ENCODE data around the gene SLC15A3. TPM values are rescaled to one million over a fixed set of nuclear protein-coding genes. Genes with fewer than 3 reads are reported as not detected.

The SLC15A3 gene
- total RNA-seq, 4 donors from 2014 or later = 6.3 to 16.5 (median 8.9) TPM

DNA sequence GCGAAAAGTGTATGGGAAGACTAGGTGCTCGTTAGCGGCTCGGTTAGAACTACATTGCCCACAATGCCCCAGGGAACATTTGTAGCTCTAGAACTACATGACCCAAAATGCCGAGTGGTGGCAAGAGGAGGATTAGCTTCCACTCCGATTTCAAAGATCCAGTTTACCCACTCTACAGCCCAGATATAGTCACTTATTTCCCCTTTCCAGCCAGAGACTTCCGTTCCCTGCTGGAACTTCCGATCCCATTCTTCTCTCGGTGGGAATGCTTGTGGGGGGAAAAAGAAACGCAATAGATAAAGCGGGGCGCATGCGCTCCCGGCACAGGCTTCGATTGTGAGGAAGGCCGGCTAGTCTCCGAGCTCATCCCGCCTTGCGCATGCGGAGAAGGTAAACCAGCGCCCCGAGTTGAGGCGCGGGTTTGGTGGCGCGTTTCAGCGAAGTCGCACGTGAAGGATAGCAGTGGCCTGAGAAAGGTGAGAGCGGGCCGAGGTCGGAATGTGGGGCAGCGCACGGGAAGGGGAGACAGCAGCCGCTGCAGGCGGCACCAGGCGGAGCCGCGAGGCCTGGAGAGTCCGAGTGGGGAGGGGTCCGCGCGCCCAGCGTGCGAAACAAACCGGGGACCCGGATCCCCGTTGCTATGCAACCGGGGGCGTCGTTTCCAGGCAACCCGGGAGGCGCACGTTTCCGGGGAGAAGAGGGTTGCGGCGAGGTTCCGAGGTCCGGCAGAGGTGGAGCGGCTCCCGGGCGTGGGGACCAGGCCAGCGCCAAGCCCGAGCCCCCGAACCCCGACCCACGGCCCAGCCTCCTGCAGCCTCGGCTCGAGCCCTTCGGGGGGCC lies 38.0 kb downstream of the SLC15A3 start, which contains the start of gene TMEM109:
TMEM109 (plus strand) TSS at position 366 of the 840 bp plus-strand sequence. CDS start 5,536 bp downstream, outside the sequence.
- intact Hi-C loops (cut with DNase I) = loop anchor here (10.0 kb wide), 1 partner anchor 251 kb away; the partner anchor contains the start of gene VPS37C
- H3K4me1 ChIP-seq = peaks cover 24 to 41% of the 10 kb centered on the region in 2 donors
- H3K4me3 ChIP-seq (replicated peaks in 1 of 3) = peak within 1 kb of the TSS; percentile 11 to 82 (median 21)
- H3K27ac ChIP-seq = peak within 1 kb of the TSS; percentile 73 to 93 (median 86)
- no peaks in the 10 kb centered on the region for H3K27me3 ChIP-seq
- DNase-seq = peak; percentile 86 to 87
- TF ChIP-seq POLR2A (IDR thresholded peaks at IDR 0.05) (peak in 1 of 2 donors; percentile 74), CTCF (IDR thresholded peaks at IDR 0.05) (peak in 2 of 6 experiments; percentile 9 to 34)
- WGBS, 2 donors = 0 to 1% methylated on average over 33 to 43 of the region's 70 CpGs
- H3K36me3 ChIP-seq = no peaks in the 10 kb centered on the region
- H3K9me3 ChIP-seq = no peaks in the 10 kb centered on the region

DNA sequence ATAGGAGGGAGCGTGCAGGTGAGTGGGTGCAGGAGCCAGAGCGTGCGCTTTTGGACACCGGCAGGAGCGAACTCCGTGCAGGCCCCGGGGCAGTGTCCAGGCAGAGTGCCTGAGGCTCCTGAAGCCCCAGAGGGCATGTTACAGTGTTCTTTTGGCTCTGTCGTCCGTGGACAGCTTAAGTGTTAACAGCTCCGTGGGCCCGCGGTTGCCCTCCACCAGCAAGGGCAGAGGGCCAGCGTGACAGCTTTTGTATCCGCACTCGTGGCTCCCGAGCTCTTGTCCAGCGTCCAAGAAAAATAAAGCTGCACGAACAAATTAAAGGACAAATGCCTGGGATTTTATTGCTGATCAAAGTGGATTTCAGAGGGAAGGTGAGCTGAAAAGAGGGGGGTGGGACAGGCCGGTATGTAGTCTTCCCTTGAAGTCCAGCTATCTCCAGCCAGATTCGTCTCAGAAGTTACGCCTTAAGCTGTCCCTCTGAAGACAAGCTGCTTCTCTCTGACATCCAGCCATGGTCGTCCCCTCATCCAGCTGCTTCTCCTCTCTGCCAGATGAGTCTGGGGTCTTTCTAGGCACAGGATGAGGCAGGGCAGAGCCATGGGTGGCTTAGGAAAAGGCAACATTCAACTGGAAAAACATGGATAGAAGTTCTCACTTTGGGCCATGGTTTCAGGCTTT lies 39.0 kb downstream of the SLC15A3 start:
- peaks cover 24 to 41% of the 10 kb centered on the region in 2 donors for H3K4me1 ChIP-seq
- WGBS, 2 donors = 32 to 35% methylated on average over 19 to 21 of the region's 22 CpGs
- no peak overlapping the region for H3K4me3 ChIP-seq (replicated peaks in 1 of 3)
- no peaks in the 10 kb centered on the region for H3K27me3 ChIP-seq
- TF ChIP-seq CTCF (IDR thresholded peaks at IDR 0.05) = no peak
- TF ChIP-seq POLR2A (IDR thresholded peaks at IDR 0.05) = no peak
- H3K27ac ChIP-seq = peak overlapping the region; percentile 73 to 93 (median 86)
- intact Hi-C loops (cut with DNase I) = loop anchor here (10.0 kb wide), 1 partner anchor 252 kb away; the partner anchor contains the start of gene VPS37C
- H3K36me3 ChIP-seq = no peaks in the 10 kb centered on the region
- no peaks in the 10 kb centered on the region for H3K9me3 ChIP-seq
- peak; percentile 69 to 75 for DNase-seq

DNA sequence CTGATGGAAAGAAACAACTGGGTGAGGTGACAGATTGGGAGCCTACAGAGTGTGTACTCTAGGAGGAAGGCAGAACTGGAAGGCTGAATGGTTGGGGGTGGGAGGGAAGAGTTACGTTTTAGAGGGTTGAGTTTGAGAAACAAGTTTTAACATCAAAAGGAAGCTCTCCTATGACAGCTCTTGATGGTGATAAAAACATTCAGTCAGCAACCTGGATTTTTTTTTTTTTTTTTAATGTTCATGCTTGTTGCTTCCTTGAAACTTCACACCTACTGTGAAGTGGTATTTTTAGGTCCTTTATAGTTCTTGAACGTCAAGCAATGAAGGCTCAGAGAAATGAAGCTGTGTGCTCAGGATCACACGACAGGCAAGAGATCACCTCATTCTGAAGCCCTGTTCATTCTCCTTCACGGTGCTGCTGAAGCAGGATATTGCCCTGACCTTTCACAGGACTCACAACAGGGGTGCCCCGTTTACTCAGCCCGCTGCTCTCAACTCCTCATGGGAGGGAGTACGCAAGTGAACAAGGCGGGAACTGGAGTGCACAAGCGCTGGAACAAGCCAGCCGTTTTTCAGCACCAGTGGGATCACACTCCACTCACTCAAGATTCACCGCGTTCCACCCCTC lies 39.6 kb downstream of the SLC15A3 start:
- intact Hi-C loops (cut with DNase I) = loop anchor here (10.0 kb wide), 1 partner anchor 252 kb away; the partner anchor contains the start of gene VPS37C

More for the DNA sequence above, 39.6 kb downstream of the SLC15A3 start:
- Histone ChIP-seq H3K4me1 (peaks cover 24 to 40% of the 10 kb centered on the region in 2 donors), H3K9me3 (no peaks in the 10 kb centered on the region), H3K27ac (peak overlapping the region; percentile 73 to 93 (median 86)), H3K27me3 (no peaks in the 10 kb centered on the region), H3K36me3 (no peaks in the 10 kb centered on the region), H3K4me3 (replicated peaks in 1 of 3) (no peak overlapping the region)
- peak; percentile 69 to 71 for DNase-seq
- 38 to 46% methylated on average over 9 to 12 of the region's 12 CpGs for WGBS, 2 donors
- TF ChIP-seq POLR2A (IDR thresholded peaks at IDR 0.05) (no peak), CTCF (IDR thresholded peaks at IDR 0.05) (no peak)

Measured in thyroid gland (tissue), 4 donors.